IPS-18a (cell line): ENCODE data around the gene PSMD11.

Source experiments
- H3K27ac ChIP-seq: one replicate; pipeline ENCODE4 v1.5.1; 2013; ENCODE audit warnings: low read length
- H3K27me3 ChIP-seq: one replicate; pipeline ENCODE4 v1.6.1; 2013; ENCODE audit warnings: mild to moderate bottlenecking, low read length; ENCODE audit not compliant: control insufficient read depth, insufficient read depth
- H3K36me3 ChIP-seq: one replicate; pipeline ENCODE4 v1.6.1; 2013; ENCODE audit warnings: low read depth, low read length; ENCODE audit not compliant: control insufficient read depth
- H3K4me1 ChIP-seq: one replicate; pipeline ENCODE4 v1.6.1; 2013; ENCODE audit warnings: low read depth, low read length; ENCODE audit not compliant: control insufficient read depth
- H3K4me3 ChIP-seq: one replicate; pipeline ENCODE4 v1.5.1; 2013; ENCODE audit warnings: low read length
- H3K9ac ChIP-seq: one replicate; pipeline ENCODE4 v1.6.1; 2013; ENCODE audit warnings: mild to moderate bottlenecking, low read length, moderate library complexity
- H3K9me3 ChIP-seq: one replicate; pipeline ENCODE4 v1.6.1; 2013; ENCODE audit warnings: low read depth, low read length; ENCODE audit not compliant: control insufficient read depth

PSMD11 gene

GRCh38 chr17:32485261-32486110, 41.2 kb downstream of the PSMD11 start:
- Histone ChIP-seq H3K4me3 (peak overlapping the region; percentile 42), H3K4me1 (peaks cover 26% of the 10 kb centered on the region), H3K9me3 (no peaks in the 10 kb centered on the region), H3K36me3 (peaks cover 20% of the 10 kb centered on the region), H3K27ac (no peak overlapping the region), H3K27me3 (no peaks in the 10 kb centered on the region), H3K9ac (peak overlapping the region; percentile 50)

GRCh38 chr17:32486111-32486700, 41.9 kb downstream of the PSMD11 start:
- H3K4me1 ChIP-seq = peaks cover 26% of the 10 kb centered on the region
- no peaks in the 10 kb centered on the region for H3K27me3 ChIP-seq
- H3K9ac ChIP-seq = peak overlapping the region; percentile 50
- no peak overlapping the region for H3K27ac ChIP-seq
- H3K4me3 ChIP-seq = peak overlapping the region; percentile 42
- no peaks in the 10 kb centered on the region for H3K9me3 ChIP-seq
- peaks cover 13% of the 10 kb centered on the region for H3K36me3 ChIP-seq

- Histone ChIP-seq H3K9me3 (no peaks in the 10 kb centered on the region), H3K27me3 (no peaks in the 10 kb centered on the region), H3K36me3 (peaks cover 7% of the 10 kb centered on the region), H3K4me1 (peaks cover 26% of the 10 kb centered on the region), H3K4me3 (peak within 1 kb of the TSS; percentile 83), H3K9ac (peak within 1 kb of the TSS; percentile 58), H3K27ac (no peak within 1 kb of the TSS)
Observed at GRCh38 chr17:32486701-32487472, 42.6 kb downstream of the PSMD11 start, which contains the start of gene CDK5R1. TSS of gene CDK5R1 (plus strand) at chr17:32486993. CDS start at chr17:32487621, 628 bp downstream.

- H3K27ac ChIP-seq = no peak overlapping the region
- peak overlapping the region; percentile 58 for H3K9ac ChIP-seq
Observed at GRCh38 chr17:32487473-32488176, 43.3 kb downstream of the PSMD11 start.

GRCh38 chr17:32488177-32488542, 43.9 kb downstream of the PSMD11 start:
- no peaks in the 10 kb centered on the region for H3K27me3 ChIP-seq
- peak overlapping the region; percentile 83 for H3K4me3 ChIP-seq
- no peak overlapping the region for H3K9ac ChIP-seq
- peaks cover 26% of the 10 kb centered on the region for H3K4me1 ChIP-seq
- peaks cover 7% of the 10 kb centered on the region for H3K36me3 ChIP-seq
- no peak overlapping the region for H3K27ac ChIP-seq
- H3K9me3 ChIP-seq = no peaks in the 10 kb centered on the region

More at GRCh38 chr17:32487473-32488176, 43.3 kb downstream of the PSMD11 start:
- Histone ChIP-seq H3K9me3 (no peaks in the 10 kb centered on the region), H3K36me3 (peaks cover 7% of the 10 kb centered on the region), H3K27me3 (no peaks in the 10 kb centered on the region), H3K4me3 (peak overlapping the region; percentile 83), H3K4me1 (peaks cover 26% of the 10 kb centered on the region)

- Histone ChIP-seq H3K4me1 (peaks cover 21% of the 10 kb centered on the region), H3K4me3 (no peak overlapping the region), H3K27me3 (no peaks in the 10 kb centered on the region), H3K27ac (no peak overlapping the region), H3K9ac (no peak overlapping the region), H3K36me3 (peaks cover 7% of the 10 kb centered on the region), H3K9me3 (no peaks in the 10 kb centered on the region)
Observed at GRCh38 chr17:32488604-32489180, 44.4 kb downstream of the PSMD11 start.

GRCh38 chr17:32489320-32490100, 45.2 kb downstream of the PSMD11 start:
- peaks cover 7% of the 10 kb centered on the region for H3K36me3 ChIP-seq
- H3K4me1 ChIP-seq = peaks cover 15% of the 10 kb centered on the region
- H3K9me3 ChIP-seq = no peaks in the 10 kb centered on the region
- H3K27me3 ChIP-seq = no peaks in the 10 kb centered on the region
- H3K27ac ChIP-seq = no peak overlapping the region
- H3K9ac ChIP-seq = no peak overlapping the region
- H3K4me3 ChIP-seq = no peak overlapping the region

- peaks cover 15% of the 10 kb centered on the region for H3K4me1 ChIP-seq
- H3K4me3 ChIP-seq = no peak overlapping the region
- no peak overlapping the region for H3K27ac ChIP-seq
- no peak overlapping the region for H3K9ac ChIP-seq
- peaks cover 7% of the 10 kb centered on the region for H3K36me3 ChIP-seq
- no peaks in the 10 kb centered on the region for H3K9me3 ChIP-seq
- H3K27me3 ChIP-seq = no peaks in the 10 kb centered on the region
Observed at GRCh38 chr17:32490101-32490482, 45.8 kb downstream of the PSMD11 start.

GRCh38 chr17:32491371-32492263, 47.3 kb downstream of the PSMD11 start:
- H3K9ac ChIP-seq = no peak overlapping the region
- H3K36me3 ChIP-seq = peaks cover 7% of the 10 kb centered on the region
- H3K4me3 ChIP-seq = no peak overlapping the region
- no peaks in the 10 kb centered on the region for H3K27me3 ChIP-seq
- H3K9me3 ChIP-seq = no peaks in the 10 kb centered on the region
- H3K27ac ChIP-seq = no peak overlapping the region
- peaks cover 15% of the 10 kb centered on the region for H3K4me1 ChIP-seq

- no peaks in the 10 kb centered on the region for H3K9me3 ChIP-seq
- H3K9ac ChIP-seq = no peak overlapping the region
- H3K36me3 ChIP-seq = peaks cover 7% of the 10 kb centered on the region
- no peak overlapping the region for H3K27ac ChIP-seq
- H3K27me3 ChIP-seq = no peaks in the 10 kb centered on the region
- peaks cover 15% of the 10 kb centered on the region for H3K4me1 ChIP-seq
- H3K4me3 ChIP-seq = no peak overlapping the region
Observed at GRCh38 chr17:32492264-32492589, 47.9 kb downstream of the PSMD11 start.
